ENCODE data around the gene AKR1A1.
A peak's percentile ranks its signal among the peaks of the same experiment; 100 is the strongest.

DNA sequence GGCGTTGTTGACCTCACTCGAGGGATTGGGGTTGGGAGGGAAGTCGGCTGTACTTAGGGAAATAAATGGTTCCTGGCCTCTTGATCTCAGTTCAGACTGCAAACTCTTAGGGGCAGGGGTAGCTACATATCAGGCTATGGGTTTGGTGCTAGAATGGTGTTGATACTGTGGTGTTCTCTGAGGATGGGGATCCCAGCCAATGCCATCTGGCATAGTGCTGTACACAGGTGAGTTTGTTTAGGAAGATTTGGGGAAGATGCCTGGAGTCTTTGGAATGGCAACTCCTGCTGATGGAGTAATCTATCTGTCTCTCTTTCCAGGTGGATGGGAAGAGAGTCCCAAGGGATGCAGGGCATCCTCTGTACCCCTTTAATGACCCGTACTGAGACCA is 18.9 kb downstream of the AKR1A1 start:
- 0 out of 3 replicates have a peak, but pooled peaks of 1 of the 2 experiments have one; percentile 10 for TF ChIP-seq POLR2A (IDR thresholded peaks at IDR 0.05; ENCODE audit: control extremely low read depth in 1 of 2, low read depth in 2 of 2, low read length in 2 of 2)
- no peak for TF ChIP-seq CEBPB (IDR thresholded peaks at IDR 0.05; ENCODE audit: low read depth, low read length)
- TF ChIP-seq, protein P1, sequence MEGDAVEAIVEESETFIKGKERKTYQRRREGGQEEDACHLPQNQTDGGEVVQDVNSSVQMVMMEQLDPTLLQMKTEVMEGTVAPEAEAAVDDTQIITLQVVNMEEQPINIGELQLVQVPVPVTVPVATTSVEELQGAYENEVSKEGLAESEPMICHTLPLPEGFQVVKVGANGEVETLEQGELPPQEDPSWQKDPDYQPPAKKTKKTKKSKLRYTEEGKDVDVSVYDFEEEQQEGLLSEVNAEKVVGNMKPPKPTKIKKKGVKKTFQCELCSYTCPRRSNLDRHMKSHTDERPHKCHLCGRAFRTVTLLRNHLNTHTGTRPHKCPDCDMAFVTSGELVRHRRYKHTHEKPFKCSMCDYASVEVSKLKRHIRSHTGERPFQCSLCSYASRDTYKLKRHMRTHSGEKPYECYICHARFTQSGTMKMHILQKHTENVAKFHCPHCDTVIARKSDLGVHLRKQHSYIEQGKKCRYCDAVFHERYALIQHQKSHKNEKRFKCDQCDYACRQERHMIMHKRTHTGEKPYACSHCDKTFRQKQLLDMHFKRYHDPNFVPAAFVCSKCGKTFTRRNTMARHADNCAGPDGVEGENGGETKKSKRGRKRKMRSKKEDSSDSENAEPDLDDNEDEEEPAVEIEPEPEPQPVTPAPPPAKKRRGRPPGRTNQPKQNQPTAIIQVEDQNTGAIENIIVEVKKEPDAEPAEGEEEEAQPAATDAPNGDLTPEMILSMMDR (IDR thresholded peaks at IDR 0.05; ENCODE audit: control extremely low read depth in 1 of 3, insufficient read depth in 1 of 3, low read depth in 1 of 3, low read length in 3 of 3): no peak
- TF ChIP-seq EP300 (IDR thresholded peaks at IDR 0.05; ENCODE audit: borderline replicate concordance in 1 of 2, low read depth in 2 of 2, low read length in 2 of 2): no peak
- TF ChIP-seq, protein P2, sequence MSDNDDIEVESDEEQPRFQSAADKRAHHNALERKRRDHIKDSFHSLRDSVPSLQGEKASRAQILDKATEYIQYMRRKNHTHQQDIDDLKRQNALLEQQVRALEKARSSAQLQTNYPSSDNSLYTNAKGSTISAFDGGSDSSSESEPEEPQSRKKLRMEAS (IDR thresholded peaks at IDR 0.05): no peak
- TF ChIP-seq CBX5 (IDR thresholded peaks at IDR 0.05; ENCODE audit: low read depth, low read length): no peak
- TF ChIP-seq EZH2 (IDR thresholded peaks at IDR 0.05; ENCODE audit: low read depth, low read length, severe bottlenecking): no peak
- no peak for TF ChIP-seq FOSL1 (IDR thresholded peaks at IDR 0.05; ENCODE audit: insufficient read depth, low read depth, low read length)
- TF ChIP-seq, protein P3, sequence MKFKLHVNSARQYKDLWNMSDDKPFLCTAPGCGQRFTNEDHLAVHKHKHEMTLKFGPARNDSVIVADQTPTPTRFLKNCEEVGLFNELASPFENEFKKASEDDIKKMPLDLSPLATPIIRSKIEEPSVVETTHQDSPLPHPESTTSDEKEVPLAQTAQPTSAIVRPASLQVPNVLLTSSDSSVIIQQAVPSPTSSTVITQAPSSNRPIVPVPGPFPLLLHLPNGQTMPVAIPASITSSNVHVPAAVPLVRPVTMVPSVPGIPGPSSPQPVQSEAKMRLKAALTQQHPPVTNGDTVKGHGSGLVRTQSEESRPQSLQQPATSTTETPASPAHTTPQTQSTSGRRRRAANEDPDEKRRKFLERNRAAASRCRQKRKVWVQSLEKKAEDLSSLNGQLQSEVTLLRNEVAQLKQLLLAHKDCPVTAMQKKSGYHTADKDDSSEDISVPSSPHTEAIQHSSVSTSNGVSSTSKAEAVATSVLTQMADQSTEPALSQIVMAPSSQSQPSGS (IDR thresholded peaks at IDR 0.05; ENCODE audit: low read length): no peak
- no peak for TF ChIP-seq PHF8 (conservative IDR thresholded peaks at IDR 0.05; ENCODE audit: low read depth, low read length)
